ENCODE measurements around the gene TEP1. TPM values are rescaled to one million over a fixed set of nuclear protein-coding genes. Genes with fewer than 3 reads are reported as not detected.

Gene TEP1
- total and polyA plus RNA-seq, 10 of the 15 experiments (the other 5 are each of a cell fraction or from before 2014, with no cell fraction given), result 3.3 to 29.7 (median 16.8) TPM

DNA sequence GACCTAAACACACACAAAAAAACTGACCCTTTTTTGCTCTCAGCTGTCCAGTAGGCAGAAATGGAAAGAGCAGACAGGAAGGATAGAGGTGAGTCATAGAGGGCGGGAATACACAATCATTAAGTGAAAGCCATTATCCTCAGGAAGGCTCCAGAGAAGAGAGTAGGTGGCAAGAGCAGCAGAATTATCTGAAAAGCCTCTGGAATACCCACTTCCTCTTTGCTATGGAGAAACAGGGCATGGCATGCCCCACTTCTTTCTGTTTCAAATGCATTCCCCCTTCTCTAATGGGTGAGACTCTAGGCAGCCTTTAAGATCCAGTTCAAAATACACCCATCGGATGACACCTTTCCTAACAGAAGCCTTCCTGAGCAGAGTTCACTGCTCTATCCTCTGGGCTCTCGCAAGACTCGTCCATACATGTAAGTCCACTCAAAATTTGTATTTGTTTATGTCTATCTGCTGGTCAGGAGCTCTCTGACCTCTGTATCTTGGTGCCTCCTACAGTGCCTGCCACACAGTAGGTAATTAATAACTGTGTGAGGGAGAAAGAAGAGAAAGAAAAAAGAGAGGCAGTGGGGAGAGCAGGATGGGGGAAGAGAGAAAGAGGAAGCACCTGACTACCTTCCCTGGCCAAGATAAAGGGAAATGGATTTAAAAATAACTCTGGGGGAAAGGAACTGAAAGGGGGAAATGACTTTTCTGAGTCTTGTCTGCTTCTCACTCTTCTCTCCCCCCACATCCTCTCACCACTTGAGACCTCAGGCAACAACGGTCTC lies 14.1 kb upstream of the TEP1 start (continued):
- TF ChIP-seq TCF12 (IDR thresholded peaks at IDR 0.05; ENCODE audit: low read depth, low read length) (0 out of 2 replicates have a peak, but pooled peaks have one; percentile 54), EGR1 (IDR thresholded peaks at IDR 0.05; ENCODE audit: borderline replicate concordance in 1 of 2, low read depth in 2 of 2, low read length in 2 of 2) (peak in 1 of 2 experiments; percentile 56; a peak in 1 of 3 replicates), CEBPB (IDR thresholded peaks at IDR 0.05; ENCODE audit: borderline replicate concordance in 1 of 2, low read depth in 2 of 2, low read length in 2 of 2) (0 out of 4 replicates have a peak, but pooled peaks of 1 of the 2 experiments have one; percentile 18), RCOR1 (conservative IDR thresholded peaks at IDR 0.05; ENCODE audit: low read depth, low read length) (no peak), BCL11A (IDR thresholded peaks at IDR 0.05; ENCODE audit: low read depth, low read length) (peak; percentile 73; the same call in 1 of the 2 replicates), ATF7 (IDR thresholded peaks at IDR 0.05; ENCODE audit: low read depth) (no peak; the same call in 1 of the 2 replicates), SPI1 (IDR thresholded peaks at IDR 0.05; ENCODE audit: borderline replicate concordance, insufficient read depth, low read depth, low read length) (peak; percentile 95), GABPA (IDR thresholded peaks at IDR 0.05; ENCODE audit: low read depth) (0 out of 2 replicates have a peak, but pooled peaks have one; percentile 24), ETV6 (conservative IDR thresholded peaks at IDR 0.05 in 1 of 2, IDR thresholded peaks at IDR 0.05 in 1 of 2; ENCODE audit: borderline replicate concordance in 1 of 2, low read depth in 1 of 2) (peak in 1 of 2 experiments; percentile 98; a peak in 2 of 4 replicates), HCFC1 (IDR thresholded peaks at IDR 0.05; ENCODE audit: low read length) (no peak), BHLHE40 (IDR thresholded peaks at IDR 0.05; ENCODE audit: borderline replicate concordance in 1 of 2, low read depth in 2 of 2, low read length in 1 of 2) (peak in 1 of 2 experiments; percentile 68; a peak in 2 of 4 replicates), STAT3 (IDR thresholded peaks at IDR 0.05; ENCODE audit: low read depth, low read length) (no peak), FOXM1 (IDR thresholded peaks at IDR 0.05; ENCODE audit: low read depth, low read length) (peak; percentile 84), MEF2B (IDR thresholded peaks at IDR 0.05; ENCODE audit: partially characterized antibody, poor library complexity, severe bottlenecking) (peak; percentile 78)
- TF ChIP-seq, protein P1, sequence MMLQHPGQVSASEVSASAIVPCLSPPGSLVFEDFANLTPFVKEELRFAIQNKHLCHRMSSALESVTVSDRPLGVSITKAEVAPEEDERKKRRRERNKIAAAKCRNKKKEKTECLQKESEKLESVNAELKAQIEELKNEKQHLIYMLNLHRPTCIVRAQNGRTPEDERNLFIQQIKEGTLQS (IDR thresholded peaks at IDR 0.05; ENCODE audit: borderline replicate concordance, extremely low read depth, low read depth, low read length), result no peak
- TF ChIP-seq, protein P2, sequence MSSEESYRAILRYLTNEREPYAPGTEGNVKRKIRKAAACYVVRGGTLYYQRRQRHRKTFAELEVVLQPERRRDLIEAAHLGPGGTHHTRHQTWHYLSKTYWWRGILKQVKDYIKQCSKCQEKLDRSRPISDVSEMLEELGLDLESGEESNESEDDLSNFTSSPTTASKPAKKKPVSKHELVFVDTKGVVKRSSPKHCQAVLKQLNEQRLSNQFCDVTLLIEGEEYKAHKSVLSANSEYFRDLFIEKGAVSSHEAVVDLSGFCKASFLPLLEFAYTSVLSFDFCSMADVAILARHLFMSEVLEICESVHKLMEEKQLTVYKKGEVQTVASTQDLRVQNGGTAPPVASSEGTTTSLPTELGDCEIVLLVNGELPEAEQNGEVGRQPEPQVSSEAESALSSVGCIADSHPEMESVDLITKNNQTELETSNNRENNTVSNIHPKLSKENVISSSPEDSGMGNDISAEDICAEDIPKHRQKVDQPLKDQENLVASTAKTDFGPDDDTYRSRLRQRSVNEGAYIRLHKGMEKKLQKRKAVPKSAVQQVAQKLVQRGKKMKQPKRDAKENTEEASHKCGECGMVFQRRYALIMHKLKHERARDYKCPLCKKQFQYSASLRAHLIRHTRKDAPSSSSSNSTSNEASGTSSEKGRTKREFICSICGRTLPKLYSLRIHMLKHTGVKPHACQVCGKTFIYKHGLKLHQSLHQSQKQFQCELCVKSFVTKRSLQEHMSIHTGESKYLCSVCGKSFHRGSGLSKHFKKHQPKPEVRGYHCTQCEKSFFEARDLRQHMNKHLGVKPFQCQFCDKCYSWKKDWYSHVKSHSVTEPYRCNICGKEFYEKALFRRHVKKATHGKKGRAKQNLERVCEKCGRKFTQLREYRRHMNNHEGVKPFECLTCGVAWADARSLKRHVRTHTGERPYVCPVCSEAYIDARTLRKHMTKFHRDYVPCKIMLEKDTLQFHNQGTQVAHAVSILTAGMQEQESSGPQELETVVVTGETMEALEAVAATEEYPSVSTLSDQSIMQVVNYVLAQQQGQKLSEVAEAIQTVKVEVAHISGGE (CRISPR knock-in tag; IDR thresholded peaks at IDR 0.05), result no peak
